Stomach (tissue), 4 donors: Measurements from ENCODE around the gene CD3E.

Experiments used
- EP300 ChIP-seq: sonication (generic); formaldehyde crosslinking; IDR thresholded peaks from one replicate; pipeline ENCODE4 v1.6.1; 2017; ENCODE audit warnings: antibody characterized with exemption
- POLR2A ChIP-seq, 4 donors: fragments of 450-650 bp; IDR thresholded peaks; one replicate each; pipeline ENCODE4 v1.6.1; 2016; ENCODE audit warnings: antibody characterized with exemption in 4 of 4, control low read depth in 2 of 4, mild to moderate bottlenecking in 1 of 4, moderate library complexity in 1 of 4
- POLR2AphosphoS5 ChIP-seq, 3 donors: sonication (generic); formaldehyde crosslinking; IDR thresholded peaks; one replicate each; pipeline ENCODE4 v1.6.1; 2016; ENCODE audit warnings: antibody characterized with exemption in 3 of 3
- TF ChIP-seq, protein P1 (sequence below), 7 experiments: fragments of 450-650 bp in 4 of 7; fragments of 200-600 bp in 3 of 7; sonication (generic) in 3 of 7; IDR thresholded peaks; one replicate each; pipeline ENCODE4 v1.5.1; 2016 to 2019; ENCODE audit warnings: antibody characterized with exemption in 7 of 7, control low read depth in 2 of 7, mild to moderate bottlenecking in 1 of 7

DNA sequence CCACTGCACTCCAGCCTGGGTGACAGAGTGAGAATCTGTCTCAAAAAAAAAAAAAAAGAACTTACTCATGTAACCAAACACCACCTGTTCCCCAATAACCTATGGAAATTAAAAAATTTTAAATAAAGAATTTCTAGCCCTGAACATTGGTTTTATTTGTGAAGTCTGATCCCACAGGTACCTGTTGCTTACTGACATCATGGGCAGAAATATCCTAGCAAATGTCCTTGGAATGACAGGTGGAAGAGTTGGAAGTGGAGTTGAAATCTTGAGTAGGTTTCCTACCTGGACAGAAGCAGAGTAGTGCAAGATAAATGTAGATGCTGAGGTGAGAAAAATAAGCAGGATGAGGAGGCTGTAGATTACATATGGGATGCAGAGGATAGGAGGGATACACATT is 20.8 kb downstream of the CD3E start:
- TF ChIP-seq, protein P1, sequence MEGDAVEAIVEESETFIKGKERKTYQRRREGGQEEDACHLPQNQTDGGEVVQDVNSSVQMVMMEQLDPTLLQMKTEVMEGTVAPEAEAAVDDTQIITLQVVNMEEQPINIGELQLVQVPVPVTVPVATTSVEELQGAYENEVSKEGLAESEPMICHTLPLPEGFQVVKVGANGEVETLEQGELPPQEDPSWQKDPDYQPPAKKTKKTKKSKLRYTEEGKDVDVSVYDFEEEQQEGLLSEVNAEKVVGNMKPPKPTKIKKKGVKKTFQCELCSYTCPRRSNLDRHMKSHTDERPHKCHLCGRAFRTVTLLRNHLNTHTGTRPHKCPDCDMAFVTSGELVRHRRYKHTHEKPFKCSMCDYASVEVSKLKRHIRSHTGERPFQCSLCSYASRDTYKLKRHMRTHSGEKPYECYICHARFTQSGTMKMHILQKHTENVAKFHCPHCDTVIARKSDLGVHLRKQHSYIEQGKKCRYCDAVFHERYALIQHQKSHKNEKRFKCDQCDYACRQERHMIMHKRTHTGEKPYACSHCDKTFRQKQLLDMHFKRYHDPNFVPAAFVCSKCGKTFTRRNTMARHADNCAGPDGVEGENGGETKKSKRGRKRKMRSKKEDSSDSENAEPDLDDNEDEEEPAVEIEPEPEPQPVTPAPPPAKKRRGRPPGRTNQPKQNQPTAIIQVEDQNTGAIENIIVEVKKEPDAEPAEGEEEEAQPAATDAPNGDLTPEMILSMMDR (IDR thresholded peaks at IDR 0.05): no peak
- no peak for TF ChIP-seq POLR2A (IDR thresholded peaks at IDR 0.05)
- no peak for TF ChIP-seq EP300
- no peak for TF ChIP-seq POLR2AphosphoS5 (IDR thresholded peaks at IDR 0.05)
